Gastrocnemius medialis (tissue), 4 donors: ENCODE measurements around the gene HEATR5B. TPM values are rescaled to one million over a fixed set of nuclear protein-coding genes. Genes with fewer than 3 reads are reported as not detected.

Experiments used
- ATAC-seq, 2 donors: fragments of 150-250 bp; one replicate each; pipeline ENCODE4 v1.9.1; 2016
- DNase-seq, 2 donors: peaks; one replicate each; pipeline ENCODE4 v3.0.0-alpha.2; 2019
- H3K27ac ChIP-seq, 4 donors: fragments of 200-600 bp; sonication (generic); 1 replicate in 1 of 4; 2 replicates in 3 of 4; pipeline ENCODE4 v1.5.1; 2016 to 2018; ENCODE audit warnings: mild to moderate bottlenecking in 2 of 4, moderate library complexity in 1 of 4
- H3K27me3 ChIP-seq, 3 donors: fragments of 200-600 bp; sonication (generic) in 2 of 3; 1 replicate in 1 of 3; 2 replicates in 2 of 3; pipeline versions ENCODE4 v1.5.1 to v1.6.0; 2016 to 2019; ENCODE audit warnings: mild to moderate bottlenecking in 1 of 3, moderate library complexity in 1 of 3
- H3K36me3 ChIP-seq, 2 donors: fragments of 200-600 bp; sonication (generic) in 1 of 2; one replicate each; pipeline ENCODE4 v1.5.1; 2017 to 2018
- H3K4me1 ChIP-seq, 2 donors: fragments of 200-600 bp; sonication (generic) in 1 of 2; one replicate each; pipeline ENCODE4 v1.5.1; 2016 to 2017; ENCODE audit warnings: mild to moderate bottlenecking in 2 of 2
- H3K4me3 ChIP-seq, 4 donors: fragments of 200-600 bp; sonication (generic) in 3 of 4; 1 replicate in 1 of 4; 2 replicates in 3 of 4; pipeline ENCODE4 v1.5.1; 2016 to 2019; ENCODE audit warnings: mild to moderate bottlenecking in 2 of 4
- H3K9me3 ChIP-seq, 3 donors: fragments of 200-600 bp; sonication (generic) in 2 of 3; 1 replicate in 1 of 3; 2 replicates in 2 of 3; pipeline ENCODE4 v1.5.1; 2016 to 2019
- CTCF ChIP-seq, 5 experiments: fragments of 450-650 bp in 3 of 5; fragments of 200-600 bp in 2 of 5; sonication (generic) in 2 of 5; IDR thresholded peaks in 4 of 5; conservative IDR thresholded peaks in 1 of 5; 1 replicate in 4 of 5; 2 replicates in 1 of 5; pipeline ENCODE4 v1.5.1; 2016 to 2019; ENCODE audit warnings: antibody characterized with exemption in 5 of 5, mild to moderate bottlenecking in 3 of 5, moderate library complexity in 3 of 5
- POLR2A ChIP-seq, 2 donors: fragments of 450-650 bp; IDR thresholded peaks; one replicate each; pipeline ENCODE4 v1.6.1; 2017; ENCODE audit warnings: antibody characterized with exemption in 2 of 2, mild to moderate bottlenecking in 2 of 2, moderate library complexity in 2 of 2
- in situ Hi-C, 4 donors: fragments of 200-750 bp; cut with MboI; loops; one replicate each; pipeline versions ENCODE4 v1.15.0 to v1.8.0; 2017; ENCODE audit warnings: low sequenced_read_pairs in 4 of 4
- intact Hi-C: fragments of 100-400 bp; cut with DNase I; formaldehyde crosslinking; loops from one replicate; pipeline ENCODE4 v1.15.1; 2023; ENCODE audit warnings: low total_unique reads
- total RNA-seq, 4 donors: library from RNA; depleted of rRNA; stranded (reverse); fragments of >200 nt; gene quantifications; one replicate each; pipeline versions ENCODE4 v1.1.0 to v1.2.3, GENCODE V29; 2016

Gene HEATR5B
- total RNA-seq, 4 donors from 2014 or later = 6.8 to 10.0 (median 9.8) TPM

- Histone ChIP-seq H3K4me1 (no peaks in the 10 kb centered on the region), H3K9me3 (no peaks in the 10 kb centered on the region), H3K4me3 (no peak overlapping the region), H3K27ac (no peak overlapping the region), H3K27me3 (no peaks in the 10 kb centered on the region), H3K36me3 (peaks cover 2 to 38% of the 10 kb centered on the region in 2 donors)
- intact Hi-C loops = no loop called here
- DNase-seq (no peak), ATAC-seq (no peak)
- in situ Hi-C loops = no loop called here
- no peak for TF ChIP-seq POLR2A (IDR thresholded peaks at IDR 0.05)
- TF ChIP-seq CTCF (IDR thresholded peaks at IDR 0.05 in 4 of 5, conservative IDR thresholded peaks at IDR 0.05 in 1 of 5) = no peak
These were observed 27.8 kb upstream of the HEATR5B start for GRCh38 chr2:37111958-37112357.

DNA sequence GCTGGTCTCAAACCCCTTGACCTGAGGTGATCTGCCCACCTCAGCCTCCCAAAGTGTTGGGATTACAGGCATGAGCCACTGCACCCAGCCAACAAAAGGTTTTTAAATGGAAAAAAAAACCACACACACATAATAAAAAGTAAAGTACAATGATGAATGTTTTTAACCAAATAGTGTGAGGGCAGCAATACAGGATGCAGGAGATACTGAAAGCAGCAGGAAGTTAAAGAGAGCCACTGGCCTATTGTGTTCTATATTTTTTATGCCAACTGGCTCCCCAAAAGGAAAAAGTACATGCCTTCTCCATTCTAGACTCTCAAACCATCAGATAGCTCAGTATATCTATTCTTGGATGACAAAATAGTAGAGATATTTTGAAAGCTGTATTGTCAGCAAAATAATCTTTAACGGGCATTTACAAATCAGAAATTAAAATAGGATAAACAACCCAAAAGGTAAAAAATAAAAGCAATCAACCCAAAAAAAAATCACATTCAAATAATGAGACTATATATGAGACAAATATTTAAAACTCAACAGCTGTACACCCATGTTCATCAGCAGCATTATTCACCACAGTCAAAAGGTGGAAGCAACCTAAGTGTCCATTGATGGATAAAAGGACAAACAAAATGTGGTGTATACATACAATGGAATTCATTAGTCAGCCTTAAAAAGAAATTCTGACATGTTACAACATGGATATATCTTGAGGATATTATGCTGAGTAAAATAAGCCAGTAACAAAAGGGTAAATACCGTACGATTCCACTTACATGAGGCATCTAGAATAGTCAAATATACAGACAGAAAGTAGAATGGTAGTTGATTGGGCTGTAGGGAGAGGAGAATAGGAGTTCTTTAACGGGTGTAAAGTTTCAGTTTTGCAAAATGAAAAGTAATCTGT is 26.4 kb upstream of the HEATR5B start:
- no peaks in the 10 kb centered on the region for H3K9me3 ChIP-seq
- no peak for ATAC-seq
- H3K27ac ChIP-seq = no peak overlapping the region
- peaks cover 2 to 41% of the 10 kb centered on the region in 2 donors for H3K36me3 ChIP-seq
- in situ Hi-C loops = no loop called here
- TF ChIP-seq CTCF (IDR thresholded peaks at IDR 0.05 in 4 of 5, conservative IDR thresholded peaks at IDR 0.05 in 1 of 5) (no peak), POLR2A (IDR thresholded peaks at IDR 0.05) (no peak)
- H3K4me3 ChIP-seq = no peak overlapping the region
- no peaks in the 10 kb centered on the region for H3K27me3 ChIP-seq
- DNase-seq = no peak
- intact Hi-C loops = no loop called here
- no peaks in the 10 kb centered on the region for H3K4me1 ChIP-seq

- Histone ChIP-seq H3K4me3 (no peak overlapping the region), H3K36me3 (peaks cover 2 to 46% of the 10 kb centered on the region in 2 donors), H3K9me3 (no peaks in the 10 kb centered on the region), H3K27ac (no peak overlapping the region), H3K27me3 (no peaks in the 10 kb centered on the region), H3K4me1 (no peaks in the 10 kb centered on the region)
- no peak for DNase-seq
- ATAC-seq = no peak
- in situ Hi-C loops (no loop called here), intact Hi-C loops (no loop called here)
- TF ChIP-seq CTCF (IDR thresholded peaks at IDR 0.05 in 4 of 5, conservative IDR thresholded peaks at IDR 0.05 in 1 of 5) (no peak), POLR2A (IDR thresholded peaks at IDR 0.05) (no peak)
These were observed 25.4 kb upstream of the HEATR5B start for GRCh38 chr2:37109523-37109922.

DNA sequence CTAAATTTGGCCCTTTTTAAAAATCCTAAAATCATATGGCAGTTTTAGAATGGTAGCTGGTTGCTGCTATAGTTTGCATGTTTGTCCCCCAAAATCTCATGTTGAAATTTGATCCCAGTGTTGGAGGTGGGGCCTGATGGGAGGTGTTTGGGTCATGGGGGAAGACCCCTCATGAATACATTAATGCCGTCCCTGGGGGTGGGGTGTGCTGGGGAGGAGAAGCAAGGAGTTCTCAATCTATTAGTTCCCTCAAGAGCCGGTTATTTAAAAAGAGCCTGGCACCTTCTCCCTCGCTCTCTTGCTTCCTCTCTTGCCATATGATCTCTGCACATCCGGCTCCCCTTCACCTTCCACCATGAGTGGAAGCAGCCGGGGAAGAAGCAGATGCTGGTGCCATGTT is 21.0 kb upstream of the HEATR5B start:
- Histone ChIP-seq H3K4me1 (no peaks in the 10 kb centered on the region), H3K36me3 (peaks cover 2 to 58% of the 10 kb centered on the region in 2 donors), H3K27ac (no peak overlapping the region), H3K9me3 (no peaks in the 10 kb centered on the region), H3K27me3 (no peaks in the 10 kb centered on the region), H3K4me3 (no peak overlapping the region)
- ATAC-seq = no peak
- DNase-seq = no peak
- TF ChIP-seq POLR2A (IDR thresholded peaks at IDR 0.05) = no peak
- TF ChIP-seq CTCF (IDR thresholded peaks at IDR 0.05 in 4 of 5, conservative IDR thresholded peaks at IDR 0.05 in 1 of 5) = no peak
- intact Hi-C loops = no loop called here
- in situ Hi-C loops = no loop called here
